IMR-90 (cell line): ENCODE measurements around the gene HYPK. TPM values are rescaled to one million over a fixed set of nuclear protein-coding genes. Genes with fewer than 3 reads are reported as not detected.

Experiments used
- ATAC-seq: fragments of 200-7000 bp; cut with Tn5 transposase; 2 replicates; pipeline ENCODE4 v1.9.1; 2020; ENCODE audit warnings: low read depth, mild to moderate bottlenecking, moderate library complexity
- BruUV-seq: library from RNA; stranded (reverse); fragments of 400-500 nt; replicated peaks from 2 replicates; lab custom pipeline; 2021; lab: Mats Ljungman, UMichigan
- CTCF ChIA-PET: fragments of 300-600 bp; formaldehyde crosslinking; extraction: SDS; loops from one replicate; lab custom pipeline; 2021; ENCODE audit warnings: antibody characterized with exemption; lab: Yijun Ruan, JAX
- POLR2A ChIA-PET: fragments of 300-600 bp; sonication (Branson Sonifier 250); formaldehyde crosslinking; loops from one replicate; lab custom pipeline; 2022; ENCODE audit warnings: antibody characterized with exemption; ENCODE audit not compliant: unreplicated experiment; lab: Charles Lee
- DNase-seq: peaks from one replicate; pipeline ENCODE4 v3.0.0; 2013
- H2AFZ ChIP-seq: replicated peaks from 2 replicates; pipeline ENCODE3; 2013; ENCODE audit warnings: low read length, mild to moderate bottlenecking; ENCODE audit not compliant: poor library complexity
- H2AK5ac ChIP-seq: 2 replicates; pipeline ENCODE4 v1.6.1; 2013; ENCODE audit warnings: low read depth, low read length, inconsistent platforms
- H2AK9ac ChIP-seq: replicated peaks from 2 replicates; pipeline ENCODE3; 2013; ENCODE audit warnings: mild to moderate bottlenecking, low read depth, low read length, moderate library complexity; ENCODE audit not compliant: poor library complexity
- H2BK120ac ChIP-seq: 2 replicates; pipeline ENCODE4 v1.6.1; 2013; ENCODE audit warnings: low read depth, low read length, inconsistent platforms
- H2BK15ac ChIP-seq: 3 replicates; pipeline ENCODE4 v1.6.1; 2013; ENCODE audit warnings: low read depth, low read length, inconsistent platforms
- H2BK20ac ChIP-seq: 2 replicates; pipeline ENCODE4 v1.6.1; 2013; ENCODE audit warnings: low read depth, mild to moderate bottlenecking, inconsistent platforms, low read length, moderate library complexity
- H2BK5ac ChIP-seq: 2 replicates; pipeline ENCODE4 v1.6.1; 2013; ENCODE audit warnings: mild to moderate bottlenecking, low read depth, low read length, inconsistent platforms; ENCODE audit not compliant: poor library complexity, severe bottlenecking
- H3K14ac ChIP-seq: replicated peaks from 2 replicates; pipeline ENCODE4 v1.6.1; 2013; ENCODE audit warnings: low read depth, low read length, inconsistent platforms
- H3K18ac ChIP-seq: 2 replicates; pipeline ENCODE4 v1.6.1; 2013; ENCODE audit warnings: low read depth, low read length, control low read depth
- H3K23ac ChIP-seq: 2 replicates; pipeline ENCODE4 v1.6.1; 2013; ENCODE audit warnings: low read depth, low read length, inconsistent platforms
- H3K27ac ChIP-seq: 2 replicates; pipeline ENCODE4 v1.5.1; 2013; ENCODE audit warnings: mild to moderate bottlenecking, control low read depth, low read length; ENCODE audit not compliant: insufficient read depth
- H3K27me3 ChIP-seq: 2 replicates; pipeline ENCODE4 v1.6.1; 2013; ENCODE audit warnings: low read length; ENCODE audit not compliant: control insufficient read depth, insufficient read depth
- H3K36me3 ChIP-seq: 2 replicates; pipeline ENCODE4 v1.6.1; 2013; ENCODE audit warnings: low read length, mixed read lengths; ENCODE audit not compliant: control insufficient read depth, insufficient read depth
- H3K4ac ChIP-seq: 2 replicates; pipeline ENCODE4 v1.6.1; 2013; ENCODE audit warnings: low read depth, low read length, inconsistent platforms
- H3K4me1 ChIP-seq: 2 replicates; pipeline ENCODE4 v1.6.1; 2013; ENCODE audit warnings: low read length, mixed read lengths; ENCODE audit not compliant: control insufficient read depth, insufficient read depth
- H3K4me2 ChIP-seq: 2 replicates; pipeline ENCODE4 v1.6.1; 2013; ENCODE audit warnings: low read depth, mild to moderate bottlenecking, control low read depth, low read length, moderate library complexity
- H3K4me3 ChIP-seq: 2 replicates; pipeline ENCODE4 v1.5.1; 2013; ENCODE audit warnings: low read depth, mild to moderate bottlenecking, control low read depth, low read length, moderate library complexity; ENCODE audit not compliant: insufficient read depth
- H3K56ac ChIP-seq: 2 replicates; pipeline ENCODE4 v1.6.1; 2013; ENCODE audit warnings: low read length, inconsistent platforms; ENCODE audit not compliant: insufficient read depth; ENCODE audit errors: extremely low read depth
- H3K79me1 ChIP-seq, 2 experiments: 2 replicates each; pipeline ENCODE4 v1.6.1; 2013; ENCODE audit warnings: low read length in 2 of 2, inconsistent platforms in 1 of 2, low read depth in 1 of 2
- H3K9ac ChIP-seq: 2 replicates; pipeline ENCODE4 v1.6.1; 2013; ENCODE audit warnings: low read depth, low read length, control low read depth
- H3K9me1 ChIP-seq: 2 replicates; pipeline ENCODE4 v1.6.1; 2013; ENCODE audit warnings: low read length, inconsistent platforms; ENCODE audit not compliant: insufficient read depth
- H3K9me3 ChIP-seq: 2 replicates; pipeline ENCODE4 v1.6.1; 2013; ENCODE audit warnings: low read length; ENCODE audit not compliant: control insufficient read depth, insufficient read depth
- H4K20me1 ChIP-seq: 2 replicates; pipeline ENCODE4 v1.6.1; 2013; ENCODE audit warnings: low read length, inconsistent platforms; ENCODE audit not compliant: insufficient read depth
- H4K5ac ChIP-seq: 2 replicates; pipeline ENCODE4 v1.6.1; 2013; ENCODE audit warnings: mild to moderate bottlenecking, low read depth, low read length, control low read depth
- H4K8ac ChIP-seq, 2 experiments: 2 replicates each; pipeline ENCODE4 v1.6.1; 2013; ENCODE audit warnings: low read depth in 2 of 2, low read length in 2 of 2, control low read depth in 1 of 2, inconsistent platforms in 1 of 2
- H4K91ac ChIP-seq: 2 replicates; pipeline ENCODE4 v1.6.1; 2013; ENCODE audit warnings: low read depth, low read length, inconsistent platforms; ENCODE audit not compliant: insufficient read depth
- MAZ ChIP-seq: IDR thresholded peaks from 2 replicates; pipeline ENCODE4 v1.6.1; 2012; ENCODE audit warnings: low read depth, mild to moderate bottlenecking, low read length, improper control_type of control experiment, moderate library complexity, borderline replicate concordance
- MXI1 ChIP-seq: IDR thresholded peaks from 2 replicates; pipeline ENCODE4 v1.6.1; 2012; ENCODE audit warnings: low read depth, mild to moderate bottlenecking, low read length, moderate library complexity, borderline replicate concordance
- NFE2L2 ChIP-seq: fragments of 150-350 bp; IDR thresholded peaks from 2 replicates; pipeline ENCODE4 v1.6.1; 2016; ENCODE audit warnings: low read depth, mild to moderate bottlenecking, low read length
- POLR2A ChIP-seq: IDR thresholded peaks from 2 replicates; pipeline ENCODE4 v1.6.1; 2012; ENCODE audit warnings: mild to moderate bottlenecking, low read depth, low read length
- RCOR1 ChIP-seq: IDR thresholded peaks from 2 replicates; pipeline ENCODE4 v1.6.1; 2012; ENCODE audit warnings: mild to moderate bottlenecking, low read length, improper control_type of control experiment; ENCODE audit not compliant: insufficient replicate concordance
- RFX5 ChIP-seq: IDR thresholded peaks from 2 replicates; pipeline ENCODE4 v1.8.0; 2012; ENCODE audit warnings: low read depth, mild to moderate bottlenecking, low read length, moderate library complexity
- SMC3 ChIP-seq: fragments of 150-350 bp; IDR thresholded peaks from 2 replicates; pipeline ENCODE4 v1.6.1; 2016; ENCODE audit warnings: low read depth, mild to moderate bottlenecking, antibody characterized with exemption, low read length, moderate library complexity
- dilution Hi-C: fragments of 300-500 bp; cut with HindIII; formaldehyde crosslinking; loops from one replicate; pipeline ENCODE4 v1.14.3; 2018; ENCODE audit warnings: low sequenced_read_pairs; ENCODE audit not compliant: unreplicated experiment
- in situ Hi-C: fragments of 300-500 bp; cut with MboI; formaldehyde crosslinking; loops from 3 replicates; pipeline ENCODE4 v1.14.3; 2019; ENCODE audit warnings: low sequenced_read_pairs, inconsistent platforms, mixed read lengths
- intact Hi-C: fragments of 100-400 bp; cut with micrococcal nuclease; formaldehyde crosslinking; loops from 2 replicates; pipeline ENCODE4 v1.10.0; 2022
- polyA plus RNA-seq, 3 experiments: library from polyadenylated mRNA; depleted of rRNA; stranded (reverse); fragments of >200 nt; gene quantifications; 2 replicates each; pipeline ENCODE4 v1.2.3, GENCODE V29; 2012; ENCODE audit warnings: low replicate concordance in 1 of 3
- total RNA-seq: library from RNA; depleted of rRNA; stranded (reverse); fragments of >200 nt; gene quantifications from 2 replicates; pipeline ENCODE4 v1.2.3, GENCODE V29; 2012
- TF ChIP-seq, protein P1 (sequence below): fragments of 150-350 bp; IDR thresholded peaks from 2 replicates; pipeline ENCODE4 v1.6.1; 2017; ENCODE audit warnings: mild to moderate bottlenecking, antibody characterized with exemption, low read length, low read depth

Gene HYPK
- total and polyA plus RNA-seq, 2 of the 4 experiments (the other 2 are of a cell fraction), result 1.4 to 9.1 TPM

DNA sequence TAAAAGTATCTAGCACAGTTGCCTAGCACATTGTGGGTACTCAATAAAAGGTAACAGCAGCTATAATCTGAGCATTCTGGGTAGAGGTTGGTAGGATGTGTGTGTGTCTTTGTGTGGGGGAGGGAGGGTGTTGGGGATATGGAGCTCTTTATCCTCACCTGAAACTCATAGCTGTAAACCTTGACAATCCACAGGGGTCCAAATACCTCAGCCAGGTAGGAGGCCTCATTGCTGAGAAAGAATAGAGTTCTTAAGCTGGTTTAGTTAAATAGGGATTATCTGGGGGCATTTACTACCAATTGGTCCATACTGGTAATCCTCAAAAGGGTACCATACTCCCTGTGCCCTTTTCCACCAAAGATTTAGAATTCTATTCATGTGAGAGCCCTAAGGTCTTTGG, 4.4 kb upstream of the HYPK start:
- in situ Hi-C loops, result no loop called here
- Histone ChIP-seq H4K20me1 (peaks cover 47% of the 10 kb centered on the region), H2BK15ac (no peak overlapping the region), H2BK5ac (peak overlapping the region; percentile 13), H2BK120ac (no peak overlapping the region), H3K23ac (no peak overlapping the region), H3K14ac (no peak overlapping the region), H3K56ac (no peak overlapping the region), H3K79me1 (peaks cover 31 to 80% of the 10 kb centered on the region in 2 experiments), H4K5ac (no peak overlapping the region), H2AFZ (no peak overlapping the region), H3K4me3 (no peak overlapping the region), H3K4me1 (peaks cover 24% of the 10 kb centered on the region), H3K9me3 (no peaks in the 10 kb centered on the region), H3K36me3 (peaks cover 54% of the 10 kb centered on the region), H3K4ac (no peak overlapping the region), H3K18ac (no peak overlapping the region), H2BK20ac (no peak overlapping the region), H3K27ac (no peak overlapping the region), H4K91ac (no peak overlapping the region), H2AK5ac (no peak overlapping the region), H3K9me1 (peaks cover 33% of the 10 kb centered on the region), H2AK9ac (no peak overlapping the region), H3K9ac (no peak overlapping the region), H3K27me3 (no peaks in the 10 kb centered on the region), H4K8ac (no peak overlapping the region), H3K4me2 (no peak overlapping the region)
- no peak for ATAC-seq
- CTCF ChIA-PET, result no interaction called here
- no peak for DNase-seq
- intact Hi-C loops, result no loop called here
- BruUV-seq, result no TSS peak
- TF ChIP-seq POLR2A (no peak), SMC3 (no peak), MAZ (no peak), NFE2L2 (no peak), RFX5 (no peak), MXI1 (no peak), RCOR1 (no peak)
- TF ChIP-seq, protein P1, sequence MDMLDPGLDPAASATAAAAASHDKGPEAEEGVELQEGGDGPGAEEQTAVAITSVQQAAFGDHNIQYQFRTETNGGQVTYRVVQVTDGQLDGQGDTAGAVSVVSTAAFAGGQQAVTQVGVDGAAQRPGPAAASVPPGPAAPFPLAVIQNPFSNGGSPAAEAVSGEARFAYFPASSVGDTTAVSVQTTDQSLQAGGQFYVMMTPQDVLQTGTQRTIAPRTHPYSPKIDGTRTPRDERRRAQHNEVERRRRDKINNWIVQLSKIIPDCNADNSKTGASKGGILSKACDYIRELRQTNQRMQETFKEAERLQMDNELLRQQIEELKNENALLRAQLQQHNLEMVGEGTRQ, result no peak
- POLR2A ChIA-PET, result no interaction called here
- dilution Hi-C loops, result no loop called here
